Activated naive CD8-positive, alpha-beta T cell treated with anti-CD3 and anti-CD28 coated beads, Interleukin-2, amount 50 U/mL, for 16 hours (primary cell): ENCODE measurements around the gene P2RY11.

Experiments used
- DNase-seq: peaks from one replicate; pipeline ENCODE4 v3.0.0-alpha.2; 2020; ENCODE audit warnings: low read depth, low spot score

Gene P2RY11

DNA sequence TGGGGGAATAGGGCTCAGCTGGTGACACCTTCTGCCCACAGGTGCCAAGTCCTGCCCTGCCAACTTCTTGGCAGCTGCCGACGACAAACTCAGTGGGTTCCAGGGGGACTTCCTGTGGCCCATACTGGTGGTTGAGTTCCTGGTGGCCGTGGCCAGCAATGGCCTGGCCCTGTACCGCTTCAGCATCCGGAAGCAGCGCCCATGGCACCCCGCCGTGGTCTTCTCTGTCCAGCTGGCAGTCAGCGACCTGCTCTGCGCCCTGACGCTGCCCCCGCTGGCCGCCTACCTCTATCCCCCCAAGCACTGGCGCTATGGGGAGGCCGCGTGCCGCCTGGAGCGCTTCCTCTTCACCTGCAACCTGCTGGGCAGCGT is 2.1 kb downstream of the P2RY11 start:
- no peak for DNase-seq

DNA sequence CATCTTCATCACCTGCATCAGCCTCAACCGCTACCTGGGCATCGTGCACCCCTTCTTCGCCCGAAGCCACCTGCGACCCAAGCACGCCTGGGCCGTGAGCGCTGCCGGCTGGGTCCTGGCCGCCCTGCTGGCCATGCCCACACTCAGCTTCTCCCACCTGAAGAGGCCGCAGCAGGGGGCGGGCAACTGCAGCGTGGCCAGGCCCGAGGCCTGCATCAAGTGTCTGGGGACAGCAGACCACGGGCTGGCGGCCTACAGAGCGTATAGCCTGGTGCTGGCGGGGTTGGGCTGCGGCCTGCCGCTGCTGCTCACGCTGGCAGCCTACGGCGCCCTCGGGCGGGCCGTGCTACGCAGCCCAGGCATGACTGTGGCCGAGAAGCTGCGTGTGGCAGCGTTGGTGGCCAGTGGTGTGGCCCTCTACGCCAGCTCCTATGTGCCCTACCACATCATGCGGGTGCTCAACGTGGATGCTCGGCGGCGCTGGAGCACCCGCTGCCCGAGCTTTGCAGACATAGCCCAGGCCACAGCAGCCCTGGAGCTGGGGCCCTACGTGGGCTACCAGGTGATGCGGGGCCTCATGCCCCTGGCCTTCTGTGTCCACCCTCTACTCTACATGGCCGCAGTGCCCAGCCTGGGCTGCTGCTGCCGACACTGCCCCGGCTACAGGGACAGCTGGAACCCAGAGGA is 2.6 kb downstream of the P2RY11 start:
- no peak for DNase-seq

DNA sequence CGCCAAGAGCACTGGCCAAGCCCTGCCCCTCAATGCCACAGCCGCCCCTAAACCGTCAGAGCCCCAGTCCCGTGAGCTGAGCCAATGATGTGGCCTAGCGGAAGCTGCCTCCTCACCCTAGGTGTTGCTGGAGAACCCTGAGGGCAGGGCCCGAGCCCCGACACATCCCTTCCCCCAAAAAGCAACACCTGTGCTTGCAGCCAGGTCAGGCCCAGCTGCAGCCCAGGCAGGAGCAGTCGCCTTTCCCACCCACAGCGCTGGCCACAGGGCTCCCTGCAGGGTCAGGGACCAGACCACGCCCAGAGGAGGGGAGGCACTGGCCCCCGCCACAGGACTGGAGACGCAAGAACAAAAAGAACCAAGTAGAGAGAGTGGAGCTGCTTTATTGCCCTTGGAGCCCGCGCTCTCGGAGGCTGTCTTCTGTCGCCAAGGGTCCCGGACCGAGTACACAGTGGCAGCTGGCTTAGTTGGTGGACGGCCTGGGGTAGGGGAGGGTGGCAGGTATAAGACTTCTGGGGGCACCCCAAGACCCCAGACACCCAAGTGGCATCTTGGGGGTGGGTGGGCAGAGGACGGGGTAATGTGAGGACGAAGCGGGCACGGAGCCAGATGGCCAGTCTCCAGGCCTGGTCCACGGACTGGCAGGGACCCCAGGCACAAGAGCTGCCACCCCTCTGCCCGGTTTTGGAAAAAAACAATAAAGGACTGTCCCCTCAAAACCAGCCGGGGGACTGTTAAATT is 3.3 kb downstream of the P2RY11 start:
- no peak for DNase-seq

DNA sequence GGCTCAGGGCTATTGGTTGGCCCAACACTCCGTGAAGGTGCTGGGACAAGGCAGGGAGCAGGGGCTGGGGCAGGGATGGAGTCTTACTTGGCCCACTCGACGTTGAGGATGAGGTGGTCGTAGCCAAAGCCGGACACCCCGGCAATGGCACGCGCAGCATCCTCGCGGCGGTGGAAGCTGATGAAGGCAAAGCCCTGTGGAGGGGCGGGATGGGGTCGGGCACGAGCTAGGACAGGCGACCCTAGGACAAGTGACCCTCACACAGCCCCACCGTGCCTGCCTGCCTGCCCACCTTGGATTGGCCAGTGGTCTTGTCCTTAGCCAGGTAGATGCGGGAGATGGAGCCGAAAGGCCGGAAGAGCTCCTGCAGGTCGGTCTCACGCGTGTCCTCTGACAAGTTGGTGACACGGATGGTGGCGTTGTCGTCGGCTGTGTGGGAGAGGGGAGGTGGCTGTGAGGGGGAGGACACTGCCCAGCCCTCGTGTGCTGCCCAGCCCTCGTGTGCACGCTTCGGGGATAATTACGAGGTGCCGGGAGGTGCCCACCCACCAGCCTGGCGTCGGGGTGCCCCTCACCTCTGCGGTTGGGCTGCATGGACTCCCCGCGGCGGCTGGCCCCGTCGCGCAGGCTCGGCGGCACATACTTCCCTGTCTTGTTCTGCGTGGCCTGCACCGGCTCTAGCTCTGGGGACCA is 4.0 kb downstream of the P2RY11 start:
- no peak for DNase-seq

DNA sequence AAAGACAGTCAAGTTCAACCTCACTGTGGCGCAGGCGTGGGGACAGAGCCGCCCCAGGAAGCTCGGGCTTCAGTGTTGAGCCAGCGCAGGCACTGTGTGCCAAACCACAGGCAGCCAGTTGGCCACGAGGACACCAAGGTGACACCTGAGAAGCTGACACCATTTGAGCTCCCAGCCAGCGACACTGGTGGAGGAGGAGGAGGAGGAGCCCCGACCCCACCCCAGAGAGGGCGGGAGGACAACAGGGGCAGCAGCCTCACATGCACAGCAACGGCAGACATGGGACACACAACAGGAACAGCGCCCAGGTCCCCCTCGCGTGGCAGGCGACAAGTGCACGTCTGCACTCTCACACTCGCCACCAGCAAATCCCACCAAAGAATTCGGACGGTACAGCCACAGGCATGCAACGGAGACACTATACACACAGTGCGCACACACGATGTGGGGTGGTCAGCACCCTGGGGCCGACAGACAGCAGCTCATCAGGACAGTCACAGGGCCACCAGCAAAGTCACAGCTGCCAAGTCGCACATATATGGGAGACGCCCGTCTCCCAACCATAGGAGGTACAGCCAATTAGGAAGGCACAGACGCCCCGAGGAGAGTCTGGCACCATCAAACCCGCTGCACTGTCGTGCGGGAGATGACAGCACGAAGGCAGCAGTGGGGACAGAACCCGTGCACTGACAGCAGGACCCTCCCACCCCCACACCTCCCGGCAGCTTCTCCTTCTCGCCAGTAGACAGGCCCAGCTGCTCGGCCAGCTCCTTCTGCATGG is 4.8 kb downstream of the P2RY11 start:
- DNase-seq: no peak

DNA sequence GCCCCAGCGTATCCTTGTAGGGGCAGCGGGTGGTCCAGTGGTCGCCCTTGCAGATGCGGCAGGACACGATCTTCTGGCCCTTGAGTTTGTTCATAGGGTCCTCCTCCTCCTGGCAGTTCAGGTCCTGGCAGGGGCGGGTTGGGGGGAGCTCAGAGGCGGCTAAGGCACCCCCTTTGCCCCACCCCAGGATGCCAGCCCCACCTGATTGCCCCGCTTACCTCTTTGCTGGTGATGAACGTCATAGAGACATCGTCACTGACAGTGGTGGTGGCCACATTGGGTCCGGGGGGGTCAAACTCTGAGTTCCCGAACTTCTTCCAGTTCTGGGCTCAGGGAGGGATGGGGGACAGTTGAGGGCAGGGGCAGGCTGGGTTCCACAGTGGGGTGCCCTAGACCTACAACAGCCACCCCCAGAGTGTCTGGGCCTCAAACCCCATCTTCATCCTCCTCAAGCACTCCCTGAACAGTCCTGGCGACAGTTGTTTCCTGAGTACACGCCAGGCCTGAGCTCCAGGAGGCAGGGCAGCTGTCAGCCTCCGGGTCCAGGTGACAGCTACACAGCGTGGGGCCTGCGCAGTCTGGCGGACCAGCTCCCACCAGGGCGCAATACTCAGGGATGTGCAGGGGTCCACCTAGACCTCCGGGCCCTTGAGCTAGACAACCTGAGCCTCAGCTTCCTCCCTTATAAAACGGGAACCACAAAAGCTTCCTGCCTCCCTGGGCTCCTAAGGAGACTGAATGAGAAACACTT is 5.5 kb downstream of the P2RY11 start:
- DNase-seq: no peak

DNA sequence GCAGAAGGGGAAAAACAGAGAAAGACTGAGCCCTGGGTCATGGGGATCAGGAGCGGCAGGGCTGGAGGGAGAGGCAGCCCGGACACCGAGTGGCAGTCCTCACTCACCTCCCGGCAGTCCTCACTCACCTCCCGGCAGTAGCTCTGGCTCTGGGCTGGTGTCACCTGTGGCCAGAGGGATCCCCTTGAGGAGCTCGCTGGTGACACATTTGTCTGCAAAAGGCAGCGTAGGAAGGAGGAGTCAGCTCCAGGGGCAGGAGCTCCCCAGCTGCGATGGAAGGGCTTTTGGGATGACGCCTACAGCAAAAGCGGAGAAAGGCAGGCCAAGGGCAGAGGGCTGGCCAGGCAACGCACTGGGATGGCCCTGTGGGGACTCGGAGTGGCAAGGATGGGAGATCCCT is 7.5 kb downstream of the P2RY11 start:
- DNase-seq: no peak

DNA sequence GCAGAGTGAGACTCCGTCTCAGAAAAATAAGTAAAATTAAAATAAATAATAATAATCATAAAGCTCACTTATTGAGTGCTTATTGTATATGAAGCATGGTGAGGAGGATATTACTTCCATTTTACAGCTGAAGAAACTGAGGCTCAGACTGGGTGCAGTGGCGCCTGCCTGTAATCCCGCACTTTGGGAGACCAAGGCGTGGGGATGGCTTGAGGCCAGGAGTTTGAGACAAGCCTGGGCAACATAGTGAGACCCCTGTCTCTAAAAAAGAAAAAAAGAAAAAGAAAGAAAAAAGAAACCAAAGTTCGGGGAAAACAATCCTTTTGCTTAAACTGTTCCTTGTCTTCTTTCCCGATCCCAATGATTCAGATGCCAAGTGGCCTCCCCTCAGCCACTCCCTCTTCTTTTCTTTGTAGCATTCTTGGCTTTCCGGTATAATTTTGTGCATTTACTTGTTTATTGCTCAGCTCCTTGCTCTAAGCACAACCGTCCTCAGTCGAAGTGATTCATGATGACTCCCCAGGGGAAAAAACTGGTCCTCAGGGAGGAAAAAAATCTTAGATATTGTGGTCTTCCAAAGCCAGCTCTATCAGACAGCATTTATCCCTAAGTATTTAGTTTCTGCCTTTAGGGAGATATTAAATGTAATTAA is 9.2 kb downstream of the P2RY11 start:
- no peak for DNase-seq

DNA sequence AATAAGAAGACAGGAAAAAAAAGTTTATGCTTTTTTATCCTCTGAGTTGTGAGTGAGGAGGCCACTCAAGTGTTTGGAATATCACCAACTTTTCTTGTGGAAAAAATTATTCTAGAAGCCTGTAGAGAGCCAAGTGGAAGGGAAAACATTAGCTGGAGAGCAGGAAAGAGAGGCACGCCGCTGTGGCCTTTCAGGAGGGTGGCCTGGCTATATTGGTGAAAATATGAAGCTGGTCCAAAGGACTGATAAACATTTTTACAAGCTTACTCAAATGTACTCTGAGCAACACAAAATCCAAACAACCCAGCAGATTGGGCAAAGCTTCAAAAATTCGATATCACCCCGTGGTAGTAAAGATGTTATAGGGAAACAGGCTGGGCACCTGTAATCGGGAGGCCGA is 10.6 kb downstream of the P2RY11 start:
- no peak for DNase-seq

DNA sequence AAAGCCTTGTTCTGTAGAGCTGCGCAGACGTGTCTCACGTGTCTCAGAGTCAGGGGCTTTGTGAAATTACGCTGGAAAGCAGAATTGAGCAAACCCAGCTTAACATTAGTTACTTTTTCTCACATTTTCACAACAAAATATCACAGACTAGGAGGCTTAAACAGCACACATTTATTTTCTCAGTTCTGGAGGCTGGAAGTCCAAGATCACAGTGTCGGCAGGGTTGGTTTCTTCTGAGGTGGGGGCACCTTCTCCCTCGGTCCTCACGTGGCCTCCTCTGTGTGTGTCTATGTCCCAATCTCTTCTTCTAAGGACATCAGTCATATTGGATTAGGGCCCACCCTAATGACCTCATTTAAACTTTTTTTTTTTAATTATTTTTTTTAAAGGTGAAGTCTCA is 12.9 kb downstream of the P2RY11 start:
- no peak for DNase-seq

DNA sequence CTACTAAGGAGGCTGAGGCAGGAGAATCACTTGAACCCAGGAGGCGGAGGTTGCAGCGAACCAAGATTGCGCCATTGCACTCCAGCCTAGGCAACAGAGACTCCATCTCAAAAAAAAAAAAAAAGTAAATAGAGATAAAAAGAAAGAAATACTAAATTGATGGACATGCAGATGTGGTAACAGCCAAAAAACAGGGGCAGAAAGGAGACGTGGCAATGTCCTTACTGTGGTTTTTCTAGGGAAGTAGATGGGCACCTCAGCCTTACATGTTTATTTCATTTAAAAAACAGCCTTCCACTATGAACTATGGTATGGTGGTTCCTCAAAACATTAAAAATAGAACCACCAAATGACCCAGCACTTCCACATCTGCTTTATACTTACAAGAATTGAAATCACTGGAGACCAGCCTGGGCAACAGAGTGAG is 14.7 kb downstream of the P2RY11 start:
- no peak for DNase-seq

DNA sequence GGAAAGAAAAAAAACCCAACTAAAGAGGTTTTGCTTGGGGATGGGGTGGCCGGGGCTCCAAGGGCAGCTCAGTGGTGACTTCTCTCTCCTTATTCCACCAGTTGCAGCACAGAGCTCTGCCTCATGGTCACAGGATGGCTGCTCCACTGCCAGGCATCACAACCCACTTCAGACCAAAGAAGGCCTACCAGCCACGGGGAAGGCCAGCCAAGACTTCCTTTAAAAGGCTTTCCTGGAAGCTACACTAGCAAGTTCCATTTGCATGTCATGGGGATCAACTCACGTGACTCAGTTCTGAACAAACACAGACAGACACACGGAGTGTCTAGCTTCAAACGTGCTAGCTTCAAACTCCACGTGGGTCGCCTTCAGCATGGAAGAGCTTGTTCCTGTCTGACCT is 21.4 kb downstream of the P2RY11 start:
- no peak for DNase-seq

DNA sequence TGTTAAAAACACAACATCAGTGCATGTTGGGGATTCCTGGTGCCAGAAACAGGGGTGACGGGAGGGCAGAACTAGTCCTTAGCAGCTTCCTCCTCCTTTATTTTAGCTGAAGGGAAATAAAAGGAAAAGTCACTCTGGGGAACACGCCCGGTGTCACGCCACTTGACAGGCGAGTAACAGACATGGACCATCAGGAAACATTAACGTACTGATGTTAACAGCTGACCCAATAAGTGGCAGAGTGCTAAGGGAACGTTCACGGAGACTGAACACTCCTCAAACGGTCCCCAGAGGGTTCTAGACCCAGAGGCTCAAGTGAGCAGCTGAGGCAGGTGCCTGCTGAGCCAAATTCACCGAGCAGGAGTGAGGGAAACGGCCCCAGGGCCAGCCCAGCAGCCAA is 22.1 kb downstream of the P2RY11 start:
- DNase-seq: no peak

DNA sequence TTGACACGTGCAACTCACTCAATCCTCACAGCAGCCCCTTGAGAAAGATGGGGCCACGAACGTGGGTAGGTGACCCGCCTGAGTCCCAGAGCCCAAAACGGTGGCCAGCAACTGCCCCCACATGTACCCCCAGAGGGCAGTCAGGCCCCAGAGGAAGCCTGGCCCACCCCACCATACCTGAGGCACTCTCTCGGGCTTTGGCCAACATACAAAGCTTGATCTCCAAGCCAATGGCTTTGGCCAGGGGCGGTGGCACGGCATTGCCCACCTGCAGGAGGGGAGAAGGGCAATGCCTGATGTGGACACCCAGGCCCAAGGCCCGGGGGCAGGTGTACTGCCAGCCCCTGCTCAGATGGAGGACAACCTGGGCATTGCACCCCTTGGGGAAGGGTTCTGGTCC is 22.5 kb downstream of the P2RY11 start:
- no peak for DNase-seq

DNA sequence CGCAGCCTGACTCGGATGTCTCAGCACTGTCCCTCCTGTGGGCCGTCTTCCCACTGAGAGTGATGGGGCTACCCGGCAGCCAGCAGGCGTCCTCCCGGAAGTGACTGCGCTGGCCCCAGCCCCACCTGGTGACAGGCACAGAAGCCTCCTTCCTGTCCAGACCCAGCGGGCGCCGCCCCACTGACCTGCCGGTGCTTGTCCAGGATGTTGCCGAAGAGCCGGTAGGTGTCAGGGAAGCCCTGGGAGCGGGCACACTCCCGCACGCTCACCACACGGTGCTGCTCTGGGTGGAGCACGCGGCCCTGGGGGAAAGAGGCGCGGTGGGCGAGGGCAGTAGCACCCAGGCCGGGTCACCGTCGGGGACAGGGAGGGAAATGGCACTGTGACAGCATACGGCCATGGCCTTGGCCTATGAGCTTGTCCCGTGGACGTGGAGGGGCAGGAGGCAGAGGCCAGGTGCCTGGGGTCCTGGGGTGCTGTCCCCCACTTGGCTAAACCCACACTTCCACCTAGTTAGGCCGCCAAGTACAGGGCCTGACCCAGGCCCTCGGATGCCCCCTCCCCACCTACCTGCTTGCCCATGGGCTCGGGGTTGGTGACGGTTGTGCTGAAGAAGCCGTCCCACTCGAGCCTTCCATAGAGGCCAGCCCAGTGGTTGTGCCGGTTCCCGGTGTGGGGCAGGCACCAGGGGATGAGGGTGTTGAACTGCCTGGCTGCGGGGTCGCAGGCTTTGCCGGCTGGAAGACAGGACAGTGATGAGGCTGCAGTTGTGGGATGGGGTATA is 24.2 kb downstream of the P2RY11 start:
- no peak for DNase-seq

DNA sequence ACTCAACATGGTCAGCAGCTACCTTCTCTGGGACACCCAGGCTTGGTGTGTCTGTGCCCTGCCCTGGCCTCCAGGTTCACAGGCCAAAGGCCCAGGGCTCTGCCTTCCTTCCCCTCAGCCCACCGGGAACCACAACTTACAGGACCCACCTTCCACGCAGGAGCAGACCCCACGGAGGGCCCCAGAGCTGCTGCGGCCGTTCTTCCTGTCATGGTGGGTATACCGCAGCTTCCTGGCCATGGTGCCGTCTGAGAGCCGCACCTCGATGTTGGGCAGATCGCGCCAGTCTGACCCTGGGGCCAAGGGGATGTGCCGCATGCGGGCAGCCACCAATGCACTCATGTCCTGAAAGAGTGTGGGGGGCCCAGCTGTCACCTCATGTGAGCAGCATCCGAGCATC is 25.4 kb downstream of the P2RY11 start:
- no peak for DNase-seq

DNA sequence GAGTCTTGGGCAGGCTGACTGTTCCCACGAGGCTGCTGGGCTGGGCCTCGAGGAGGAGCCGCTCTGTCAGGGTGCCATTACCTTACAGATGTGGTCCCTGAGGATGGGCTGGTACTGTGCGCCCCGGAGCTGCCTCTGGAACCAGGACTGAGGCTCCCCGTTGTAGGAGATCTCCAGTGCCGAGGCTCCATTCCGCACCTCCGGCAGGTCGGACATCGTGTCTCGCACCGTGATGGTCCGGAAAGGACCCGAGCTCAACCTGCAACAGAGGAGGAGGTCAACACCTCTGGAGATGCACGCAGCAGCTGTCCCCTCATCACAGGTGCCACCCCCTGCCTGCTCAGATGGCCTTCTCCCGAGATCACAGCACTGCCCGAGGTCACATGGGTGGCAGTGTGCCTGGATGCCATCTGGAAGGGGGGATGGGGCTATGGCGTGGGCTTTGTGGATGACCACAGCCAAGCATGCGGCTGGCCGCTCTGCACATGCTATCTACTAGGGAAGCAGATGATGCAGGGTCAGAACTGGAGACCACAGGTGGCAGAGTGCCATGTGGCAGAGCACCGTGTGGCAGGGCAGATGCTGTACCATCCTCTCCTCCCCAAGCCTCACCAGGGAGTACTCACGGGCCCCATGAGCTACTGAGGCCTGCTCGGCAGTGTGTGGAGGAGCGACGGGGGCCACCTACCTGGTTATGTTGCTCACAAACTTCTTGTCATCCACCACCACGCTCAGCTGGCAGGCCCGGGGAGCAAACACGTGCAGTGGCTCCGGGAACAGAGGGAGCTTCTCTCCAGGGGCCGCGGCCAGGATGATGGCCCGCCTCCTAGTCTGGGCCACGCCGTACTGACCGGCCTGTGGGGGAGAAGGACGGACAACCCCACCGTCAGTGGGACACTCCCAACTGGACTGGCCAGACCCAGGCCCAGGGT is 26.5 kb downstream of the P2RY11 start:
- DNase-seq: no peak

DNA sequence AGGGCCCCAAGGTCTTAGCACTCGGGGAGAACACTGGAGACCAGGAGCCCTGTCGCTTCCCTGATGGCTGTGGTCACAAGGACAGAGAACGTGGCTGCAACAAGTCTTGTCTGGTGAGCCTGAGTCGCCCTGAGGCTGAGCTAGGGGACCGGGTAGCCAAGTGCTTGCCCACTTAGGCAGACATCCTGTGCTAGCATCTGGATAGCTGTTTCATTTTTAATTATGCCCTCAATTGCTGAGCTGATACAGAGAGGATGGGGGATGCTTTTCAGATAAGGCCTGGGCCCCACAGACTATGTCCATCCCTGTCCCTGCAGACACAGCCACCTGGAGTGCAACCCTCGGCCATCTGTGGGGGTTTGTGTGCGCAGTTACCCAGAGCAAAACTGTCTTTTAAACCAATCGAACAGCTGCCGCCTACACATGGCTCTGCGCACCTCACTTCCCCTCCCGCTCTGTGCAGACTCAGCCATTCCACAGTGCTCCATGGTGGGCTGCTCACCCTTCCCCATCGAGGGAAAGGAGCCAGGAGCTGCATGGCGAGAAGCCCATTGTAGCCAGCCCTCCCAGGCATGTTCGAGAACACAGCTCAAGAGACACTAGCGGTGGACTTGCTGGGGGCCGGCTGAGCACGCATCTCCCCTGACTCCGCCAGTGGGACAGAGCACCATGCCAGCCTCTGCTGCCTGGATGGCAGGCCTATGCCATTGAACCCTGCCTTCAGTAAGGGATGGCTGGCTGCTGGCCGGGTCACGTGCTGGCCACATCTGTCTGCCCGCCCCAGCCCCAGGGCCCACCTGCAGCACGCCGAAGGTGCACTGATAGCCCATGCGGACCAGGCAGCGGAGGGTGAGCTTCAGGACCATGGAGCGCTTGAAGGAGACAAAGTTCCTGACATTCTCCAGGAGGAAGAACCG is 27.6 kb downstream of the P2RY11 start:
- no peak for DNase-seq
